Measurements from ENCODE around the gene SLC36A2. TPM values are rescaled to one million over a fixed set of nuclear protein-coding genes. Genes with fewer than 3 reads are reported as not detected.

Gene SLC36A2
- total RNA-seq, 6 experiments from 2014 or later = not detected

GRCh38 chr5:151348789-151349188, 1.4 kb upstream of the SLC36A2 start:
- H3K4me3 ChIP-seq = no peak overlapping the region
- no peak for ATAC-seq
- no peaks in the 10 kb centered on the region for H3K4me1 ChIP-seq
- H3K27me3 ChIP-seq = no peaks in the 10 kb centered on the region
- intact Hi-C loops (cut with DNase I) = no loop called here
- H3K36me3 ChIP-seq = no peaks in the 10 kb centered on the region
- H3K27ac ChIP-seq = no peak overlapping the region
- 20% methylated on average over 6 of the region's 6 CpGs for WGBS (ENCODE audit: insufficient coverage, low coverage, low lambda C conversion rate, missing lambda C conversion rate)
- no peaks in the 10 kb centered on the region for H3K9me3 ChIP-seq
- no peak for DNase-seq
- TF ChIP-seq POLR2A (IDR thresholded peaks at IDR 0.05) (no peak), CTCF (IDR thresholded peaks at IDR 0.05) (no peak)

GRCh38 chr5:151345808-151346478, 1.4 kb downstream of the SLC36A2 start:
- no peaks in the 10 kb centered on the region for H3K4me1 ChIP-seq
- WGBS (ENCODE audit: insufficient coverage, low coverage, low lambda C conversion rate, missing lambda C conversion rate) = 32% methylated on average over 6 of the region's 8 CpGs
- peak in 1 of 4 donors; percentile 24 for ATAC-seq
- H3K27ac ChIP-seq = no peak overlapping the region
- H3K36me3 ChIP-seq = no peaks in the 10 kb centered on the region
- H3K27me3 ChIP-seq = no peaks in the 10 kb centered on the region
- DNase-seq = no peak
- no peaks in the 10 kb centered on the region for H3K9me3 ChIP-seq
- intact Hi-C loops (cut with DNase I) = no loop called here
- TF ChIP-seq POLR2A (IDR thresholded peaks at IDR 0.05) = no peak
- TF ChIP-seq CTCF (IDR thresholded peaks at IDR 0.05) = no peak
- no peak overlapping the region for H3K4me3 ChIP-seq

- intact Hi-C loops (cut with DNase I) = no loop called here
Measured at GRCh38 chr5:151345187-151345807, 2.1 kb downstream of the SLC36A2 start.

GRCh38 chr5:151344088-151344487, 3.3 kb downstream of the SLC36A2 start:
- no peak for ATAC-seq
- no peaks in the 10 kb centered on the region for H3K36me3 ChIP-seq
- WGBS (ENCODE audit: insufficient coverage, low coverage, low lambda C conversion rate, missing lambda C conversion rate) = no CpG with 5 or more reads among the region's 7 CpGs

More at GRCh38 chr5:151345187-151345807, 2.1 kb downstream of the SLC36A2 start:
- no peak for DNase-seq
- WGBS (ENCODE audit: insufficient coverage, low coverage, low lambda C conversion rate, missing lambda C conversion rate) = 22% methylated on average over 8 of the region's 11 CpGs
- no peaks in the 10 kb centered on the region for H3K36me3 ChIP-seq
- ATAC-seq = no peak
- no peaks in the 10 kb centered on the region for H3K4me1 ChIP-seq
- H3K4me3 ChIP-seq = no peak overlapping the region
- no peaks in the 10 kb centered on the region for H3K27me3 ChIP-seq
- no peak for TF ChIP-seq POLR2A (IDR thresholded peaks at IDR 0.05)
- no peak for TF ChIP-seq CTCF (IDR thresholded peaks at IDR 0.05)
- no peaks in the 10 kb centered on the region for H3K9me3 ChIP-seq
- no peak overlapping the region for H3K27ac ChIP-seq

More at GRCh38 chr5:151344088-151344487, 3.3 kb downstream of the SLC36A2 start:
- Histone ChIP-seq H3K4me3 (no peak overlapping the region), H3K9me3 (no peaks in the 10 kb centered on the region), H3K27me3 (no peaks in the 10 kb centered on the region), H3K4me1 (no peaks in the 10 kb centered on the region), H3K27ac (no peak overlapping the region)
- DNase-seq = no peak
- intact Hi-C loops (cut with DNase I) = no loop called here
- TF ChIP-seq POLR2A (IDR thresholded peaks at IDR 0.05) (no peak), CTCF (IDR thresholded peaks at IDR 0.05) (no peak)

Measured in right lobe of liver (tissue), 6 donors.